Peyer's patch (tissue), 4 donors: ENCODE data around the gene FAM76A. TPM values are rescaled to one million over a fixed set of nuclear protein-coding genes. Genes with fewer than 3 reads are reported as not detected.

Experiments
- DNase-seq, 3 donors: peaks; one replicate each; pipeline ENCODE4 v3.0.0-alpha.2; 2017 to 2019
- H3K27ac ChIP-seq, 4 donors: fragments of 200-600 bp; sonication (generic); one replicate each; pipeline ENCODE4 v1.5.1; 2016 to 2019
- H3K27me3 ChIP-seq, 2 donors: fragments of 200-600 bp; sonication (generic); one replicate each; pipeline ENCODE4 v1.5.1; 2019
- H3K36me3 ChIP-seq, 3 donors: fragments of 200-600 bp; sonication (generic); one replicate each; pipeline ENCODE4 v1.5.1; 2016 to 2019
- H3K4me1 ChIP-seq, 4 donors: fragments of 200-600 bp; sonication (generic); one replicate each; pipeline ENCODE4 v1.5.1; 2016 to 2019
- H3K4me3 ChIP-seq, 4 donors: fragments of 200-600 bp; sonication (generic); 1 replicate in 3 of 4; 2 replicates in 1 of 4; pipeline ENCODE4 v1.5.1; 2016 to 2019; ENCODE audit warnings: mild to moderate bottlenecking in 1 of 4
- H3K9me3 ChIP-seq, 4 donors: fragments of 200-600 bp; sonication (generic); one replicate each; pipeline ENCODE4 v1.5.1; 2016 to 2019; ENCODE audit warnings: mild to moderate bottlenecking in 1 of 4
- CTCF ChIP-seq, 6 experiments: fragments of 450-650 bp in 4 of 6; fragments of 200-600 bp in 2 of 6; sonication (generic) in 1 of 6; IDR thresholded peaks; one replicate each; pipeline ENCODE4 v1.5.1; 2017 to 2019; ENCODE audit warnings: antibody characterized with exemption in 6 of 6, mild to moderate bottlenecking in 3 of 6, moderate library complexity in 1 of 6
- POLR2A ChIP-seq, 2 donors: fragments of 450-650 bp; IDR thresholded peaks; one replicate each; pipeline ENCODE4 v1.5.1; 2017; ENCODE audit warnings: antibody characterized with exemption in 2 of 2, mild to moderate bottlenecking in 2 of 2, moderate library complexity in 2 of 2
- total RNA-seq, 4 donors: library from RNA; depleted of rRNA; stranded (reverse); fragments of >200 nt; gene quantifications; one replicate each; pipeline ENCODE4 v1.1.0, GENCODE V29; 2016

FAM76A gene
- total RNA-seq, 4 donors from 2014 or later, result 9.3 to 62.7 (median 12.8) TPM

DNA sequence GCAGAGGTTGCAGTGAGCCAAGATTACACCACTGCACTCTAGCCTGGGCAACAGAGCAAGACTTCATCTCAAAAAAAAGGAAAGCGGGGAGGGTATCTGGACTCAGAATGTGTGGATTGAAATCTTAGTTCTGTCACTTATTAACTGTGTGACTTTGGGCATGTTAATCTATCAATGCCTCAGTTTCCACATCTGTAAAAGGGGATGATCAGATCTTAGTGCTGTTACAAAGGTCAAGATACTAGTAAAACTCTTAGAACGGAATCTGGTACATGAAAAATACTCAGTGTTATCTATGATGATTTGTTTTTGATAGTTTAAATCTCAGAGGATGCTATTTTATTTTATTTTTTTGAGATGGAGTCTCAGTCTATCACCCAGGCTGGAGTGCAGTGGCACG is 10.5 kb downstream of the FAM76A start:
- no peak for TF ChIP-seq CTCF (IDR thresholded peaks at IDR 0.05)
- no peak for TF ChIP-seq POLR2A (IDR thresholded peaks at IDR 0.05)

DNA sequence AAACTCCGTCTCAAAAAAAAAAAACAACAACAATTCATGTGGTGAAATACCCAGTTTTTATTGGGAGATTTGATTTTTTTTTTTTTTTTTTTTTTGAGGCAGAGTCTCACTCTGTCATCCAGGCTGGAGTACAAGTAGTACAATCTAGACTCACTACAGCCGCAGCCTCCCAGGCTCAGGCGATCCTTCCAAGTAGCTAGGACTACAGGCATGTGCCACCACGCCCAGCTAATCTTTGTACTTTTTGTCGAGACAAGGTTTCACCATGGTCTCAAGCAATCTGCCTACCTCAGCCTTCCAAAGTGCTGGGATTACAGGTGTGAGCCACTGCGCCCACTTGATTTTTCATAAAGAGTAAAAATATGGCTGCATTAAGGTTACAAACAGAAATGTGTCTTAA is 15.4 kb downstream of the FAM76A start:
- H3K27me3 ChIP-seq, result no peaks in the 10 kb centered on the region
- DNase-seq, result no peak
- H3K9me3 ChIP-seq, result no peaks in the 10 kb centered on the region
- H3K4me1 ChIP-seq, result no peaks in the 10 kb centered on the region
- no peak overlapping the region for H3K27ac ChIP-seq
- TF ChIP-seq POLR2A (IDR thresholded peaks at IDR 0.05), result no peak
- no peak for TF ChIP-seq CTCF (IDR thresholded peaks at IDR 0.05)
- H3K36me3 ChIP-seq, result peaks cover 0 to 50% (median 0%) of the 10 kb centered on the region in 3 donors
- no peak overlapping the region for H3K4me3 ChIP-seq

More for the DNA sequence above, 10.5 kb downstream of the FAM76A start:
- Histone ChIP-seq H3K27ac (no peak overlapping the region), H3K27me3 (no peaks in the 10 kb centered on the region), H3K9me3 (no peaks in the 10 kb centered on the region), H3K4me1 (no peaks in the 10 kb centered on the region), H3K36me3 (peaks cover 0 to 57% (median 0%) of the 10 kb centered on the region in 3 donors), H3K4me3 (no peak overlapping the region)
- DNase-seq, result no peak

DNA sequence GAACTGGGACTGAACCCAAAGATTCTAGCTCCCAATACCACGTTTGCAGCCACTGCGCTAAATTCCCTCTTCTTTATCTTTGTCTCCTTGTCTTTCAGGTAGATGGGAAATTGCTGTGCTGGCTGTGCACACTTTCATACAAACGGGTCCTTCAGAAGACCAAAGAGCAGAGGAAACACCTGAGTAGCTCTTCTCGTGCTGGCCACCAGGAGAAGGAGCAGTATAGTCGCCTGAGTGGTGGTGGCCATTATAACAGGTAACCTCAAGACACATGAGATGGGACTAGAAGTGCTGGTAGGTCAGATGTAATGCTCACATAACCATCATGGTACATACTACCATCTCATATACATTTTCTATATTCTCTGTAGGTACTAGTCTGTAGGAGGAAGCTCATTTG is 18.8 kb downstream of the FAM76A start:
- no peaks in the 10 kb centered on the region for H3K4me1 ChIP-seq
- DNase-seq, result no peak
- H3K9me3 ChIP-seq, result no peaks in the 10 kb centered on the region
- H3K36me3 ChIP-seq, result peaks cover 0 to 57% (median 0%) of the 10 kb centered on the region in 3 donors
- H3K27ac ChIP-seq, result no peak overlapping the region
- H3K27me3 ChIP-seq, result no peaks in the 10 kb centered on the region
- TF ChIP-seq CTCF (IDR thresholded peaks at IDR 0.05), result no peak
- no peak for TF ChIP-seq POLR2A (IDR thresholded peaks at IDR 0.05)
- H3K4me3 ChIP-seq, result no peak overlapping the region

- H3K9me3 ChIP-seq, result no peaks in the 10 kb centered on the region
- TF ChIP-seq POLR2A (IDR thresholded peaks at IDR 0.05) (no peak), CTCF (IDR thresholded peaks at IDR 0.05) (no peak)
- no peak overlapping the region for H3K27ac ChIP-seq
- H3K4me1 ChIP-seq, result no peaks in the 10 kb centered on the region
- DNase-seq, result no peak
- no peak overlapping the region for H3K4me3 ChIP-seq
- H3K36me3 ChIP-seq, result peaks cover 0 to 62% (median 0%) of the 10 kb centered on the region in 3 donors
- no peaks in the 10 kb centered on the region for H3K27me3 ChIP-seq
Observed at GRCh38 chr1:27745466-27745865, 19.7 kb downstream of the FAM76A start.

DNA sequence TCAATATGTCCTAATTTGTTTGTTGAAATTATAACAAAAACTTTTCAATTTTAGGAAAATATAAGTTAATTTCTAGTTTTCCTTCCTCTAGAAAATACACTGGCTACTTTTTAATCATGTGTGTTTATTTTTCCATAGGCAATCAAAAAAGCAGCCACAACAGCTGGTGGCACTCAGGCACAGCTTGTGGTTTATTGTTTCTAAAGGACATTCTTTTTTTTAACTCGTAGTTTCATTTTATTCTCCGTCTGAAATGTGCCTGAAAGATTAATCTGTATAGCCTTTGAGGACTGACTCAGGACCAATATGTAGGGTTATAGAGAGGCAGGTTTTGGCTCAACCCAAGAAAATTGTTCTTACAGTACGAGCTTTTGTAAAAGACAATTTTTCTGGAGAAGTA is 26.6 kb downstream of the FAM76A start:
- no peak for DNase-seq
- H3K9me3 ChIP-seq, result no peaks in the 10 kb centered on the region
- no peaks in the 10 kb centered on the region for H3K27me3 ChIP-seq
- no peaks in the 10 kb centered on the region for H3K4me1 ChIP-seq
- H3K27ac ChIP-seq, result no peak overlapping the region
- H3K4me3 ChIP-seq, result no peak overlapping the region
- no peak for TF ChIP-seq POLR2A (IDR thresholded peaks at IDR 0.05)
- TF ChIP-seq CTCF (IDR thresholded peaks at IDR 0.05), result no peak
- peaks cover 0 to 57% (median 0%) of the 10 kb centered on the region in 3 donors for H3K36me3 ChIP-seq

DNA sequence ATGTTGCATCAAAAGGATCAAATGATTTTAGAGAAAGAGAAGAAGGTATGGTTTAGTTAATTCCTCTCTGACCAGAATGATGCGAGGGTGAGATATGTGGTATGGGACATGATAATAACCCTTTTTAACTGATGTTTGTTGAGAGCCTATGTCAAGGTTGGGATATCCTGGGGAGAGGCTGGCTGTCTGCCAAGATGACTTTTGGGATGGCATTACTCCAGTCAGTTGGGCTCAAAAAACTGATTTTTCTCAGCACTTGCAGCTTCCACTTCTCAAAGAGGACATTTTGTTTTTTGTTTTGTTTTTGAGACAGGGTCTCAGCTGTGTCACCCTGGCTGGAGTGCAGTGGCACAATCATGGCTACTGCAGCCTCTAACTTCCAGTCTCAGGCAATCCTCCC is 29.5 kb downstream of the FAM76A start:
- no peaks in the 10 kb centered on the region for H3K27me3 ChIP-seq
- H3K4me3 ChIP-seq, result no peak overlapping the region
- TF ChIP-seq CTCF (IDR thresholded peaks at IDR 0.05) (no peak), POLR2A (IDR thresholded peaks at IDR 0.05) (no peak)
- no peaks in the 10 kb centered on the region for H3K4me1 ChIP-seq
- H3K27ac ChIP-seq, result no peak overlapping the region
- no peaks in the 10 kb centered on the region for H3K9me3 ChIP-seq
- H3K36me3 ChIP-seq, result peaks cover 0 to 62% (median 0%) of the 10 kb centered on the region in 3 donors
- no peak for DNase-seq
